GM12878 (cell line): ENCODE results near the gene KLHDC10. TPM values are rescaled to one million over a fixed set of nuclear protein-coding genes. Genes with fewer than 3 reads are reported as not detected.

ENCODE experiments used
- BMI1 ChIP-seq: fragments of 450-650 bp; IDR thresholded peaks from 2 replicates; pipeline ENCODE4 v1.6.1; 2016; ENCODE audit warnings: mild to moderate bottlenecking, moderate library complexity, borderline replicate concordance
- CHD1 ChIP-seq: IDR thresholded peaks from 2 replicates; pipeline ENCODE4 v1.6.1; 2012; ENCODE audit warnings: low read depth, low read length, improper control_type of control experiment
- ETV6 ChIP-seq, 2 experiments: fragments of 450-650 bp in 1 of 2; IDR thresholded peaks in 1 of 2; conservative IDR thresholded peaks in 1 of 2; 2 replicates each; pipeline ENCODE4 v1.6.1; 2014; ENCODE audit warnings: antibody characterized with exemption in 1 of 2, borderline replicate concordance in 1 of 2, low read depth in 1 of 2, mild to moderate bottlenecking in 1 of 2, moderate library complexity in 1 of 2
- FOXM1 ChIP-seq: IDR thresholded peaks from 2 replicates; pipeline ENCODE4 v1.6.1; 2012; ENCODE audit warnings: low read depth, mild to moderate bottlenecking, inconsistent platforms, low read length, moderate library complexity
- GATAD2B ChIP-seq: fragments of 450-650 bp; conservative IDR thresholded peaks from 2 replicates; pipeline ENCODE4 v1.6.1; 2017; ENCODE audit warnings: low read depth, mild to moderate bottlenecking, moderate library complexity
- IKZF2 ChIP-seq, 2 experiments: fragments of 450-650 bp; IDR thresholded peaks; 2 replicates each; pipeline ENCODE4 v1.6.1; 2017; ENCODE audit warnings: mild to moderate bottlenecking in 2 of 2, moderate library complexity in 2 of 2
- JUNB ChIP-seq: IDR thresholded peaks from 2 replicates; pipeline ENCODE4 v1.6.1; 2016; ENCODE audit warnings: antibody characterized with exemption, mild to moderate bottlenecking
- KAT2A ChIP-seq: conservative IDR thresholded peaks from 2 replicates; pipeline ENCODE4 v1.6.1; 2011; ENCODE audit warnings: low read depth, low read length; ENCODE audit not compliant: control insufficient read depth
- PAX5 ChIP-seq: IDR thresholded peaks from 2 replicates; pipeline ENCODE4 v1.6.1; 2011; ENCODE audit warnings: low read depth, low read length, borderline replicate concordance
- RAD51 ChIP-seq: fragments of 450-650 bp; IDR thresholded peaks from 2 replicates; pipeline ENCODE4 v1.6.1; 2016; ENCODE audit warnings: moderate library complexity, mild to moderate bottlenecking, inconsistent platforms
- RB1 ChIP-seq: fragments of 450-650 bp; formaldehyde crosslinking; IDR thresholded peaks from 2 replicates; pipeline ENCODE4 v1.6.1; 2017; ENCODE audit warnings: mild to moderate bottlenecking, borderline replicate concordance
- SMARCA5 ChIP-seq: fragments of 450-650 bp; IDR thresholded peaks from 2 replicates; pipeline ENCODE4 v1.6.1; 2017; ENCODE audit warnings: mild to moderate bottlenecking
- SP1 ChIP-seq: IDR thresholded peaks from one replicate; pipeline ENCODE4 v1.6.1; 2011; ENCODE audit warnings: low read depth, low read length
- SPI1 ChIP-seq: IDR thresholded peaks from 2 replicates; pipeline ENCODE4 v1.6.1; 2011; ENCODE audit warnings: low read depth, mild to moderate bottlenecking, low read length, moderate library complexity, borderline replicate concordance; ENCODE audit not compliant: insufficient read depth
- TARDBP ChIP-seq: IDR thresholded peaks from 2 replicates; pipeline ENCODE4 v1.6.1; 2016; ENCODE audit warnings: borderline replicate concordance
- YY1 ChIP-seq: IDR thresholded peaks from 2 replicates; pipeline ENCODE4 v1.6.1; 2011; ENCODE audit warnings: low read depth, mild to moderate bottlenecking, low read length
- ZNF207 ChIP-seq: fragments of 450-650 bp; IDR thresholded peaks from 2 replicates; pipeline ENCODE4 v1.6.1; 2014; ENCODE audit warnings: antibody characterized with exemption, mild to moderate bottlenecking, borderline replicate concordance
- polyA plus RNA-seq, 11 experiments: library from polyadenylated mRNA; depleted of rRNA in 4 of 11; unstranded in 6 of 11; stranded (reverse) in 5 of 11; fragments of >200 nt; fragmentation: Nextera tagmentation in 4 of 11; fragmentation: Illumina TruSeq in 1 of 11; extraction: Ambion mirVana in 4 of 11; extraction: Trizol in 1 of 11; gene quantifications; 1 replicate in 1 of 11; 2 replicates in 10 of 11; pipeline versions ENCODE4 v1.2.1 to v1.2.3, GENCODE V29; 2011 to 2016; ENCODE audit warnings: inconsistent platforms in 2 of 11, missing spikeins in 2 of 11, low read depth in 1 of 11
- total RNA-seq, 4 experiments: library from RNA; depleted of rRNA in 3 of 4; stranded (reverse); fragments of >200 nt in 3 of 4; fragmentation: Illumina TruSeq in 1 of 4; extraction: Trizol in 1 of 4; gene quantifications; 2 replicates each; pipeline versions ENCODE4 v1.2.1 to v1.2.3, GENCODE V29; 2013 to 2021
- TF ChIP-seq, protein P1 (sequence below): IDR thresholded peaks from 2 replicates; pipeline ENCODE4 v1.6.1; 2012; ENCODE audit warnings: low read depth, low read length, improper control_type of control experiment
- TF ChIP-seq, protein P2 (sequence below), 3 experiments: IDR thresholded peaks in 2 of 3; conservative IDR thresholded peaks in 1 of 3; 2 replicates each; pipeline ENCODE4 v1.5.1; 2011; ENCODE audit warnings: low read depth in 3 of 3, low read length in 3 of 3, mild to moderate bottlenecking in 3 of 3, control low read depth in 2 of 3, moderate library complexity in 2 of 3, inconsistent platforms in 1 of 3, mixed read lengths in 1 of 3; ENCODE audit not compliant: control insufficient read depth in 2 of 3, insufficient read depth in 1 of 3; ENCODE audit errors: extremely low read depth in 1 of 3

KLHDC10 gene
- total and polyA plus RNA-seq, 10 of the 15 experiments (the other 5 are each of a cell fraction or from before 2014, with no cell fraction given) = 2.9 to 20.6 (median 9.4) TPM

DNA sequence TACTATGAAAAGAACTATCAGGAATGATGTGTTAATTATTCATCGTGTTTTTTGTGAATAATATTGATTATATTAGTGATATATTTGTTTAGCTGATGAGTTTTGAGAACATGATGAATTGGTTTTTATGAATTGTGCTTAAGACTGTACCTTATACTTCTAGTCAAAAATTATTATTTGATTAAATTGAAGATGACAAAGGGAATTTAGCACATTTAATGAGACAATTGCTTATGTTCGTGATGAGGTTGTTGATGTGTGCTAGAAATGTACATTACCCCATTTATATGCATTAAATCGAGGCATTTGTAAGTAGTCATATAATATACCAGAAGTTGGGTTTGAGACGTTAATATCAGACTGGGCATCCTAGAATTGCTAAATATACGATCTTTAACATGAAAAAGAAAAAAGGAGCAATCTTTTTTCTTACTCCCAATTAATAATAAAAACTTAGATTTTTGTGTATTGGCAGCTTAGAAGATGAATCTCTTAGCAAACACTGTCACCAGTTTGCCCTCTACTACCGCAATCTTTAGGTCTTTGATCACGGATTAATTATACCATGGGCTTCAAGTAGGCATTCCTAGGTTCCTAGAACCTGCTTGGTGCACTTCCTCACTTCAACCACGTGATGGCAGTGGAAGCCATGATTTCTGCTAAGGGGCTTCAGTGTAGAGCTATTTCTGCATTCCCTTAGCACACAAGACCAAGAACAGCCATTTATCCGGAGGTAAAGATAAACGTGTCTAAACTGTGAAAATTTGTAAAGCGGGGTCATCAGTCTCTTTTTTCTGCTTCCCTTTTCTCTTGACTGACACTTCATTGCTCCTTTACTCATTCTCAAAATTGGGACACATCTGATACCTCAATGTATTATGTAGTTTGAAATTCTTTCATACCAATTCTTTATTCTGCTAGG, 1.6 kb downstream of the KLHDC10 start (continued):
- TF ChIP-seq ETV6 (conservative IDR thresholded peaks at IDR 0.05 in 1 of 2, IDR thresholded peaks at IDR 0.05 in 1 of 2; ENCODE audit: borderline replicate concordance in 1 of 2, low read depth in 1 of 2) (no peak), PAX5 (no peak), YY1 (peak; percentile 83), ZNF207 (peak; percentile 69; the same call in 1 of the 2 replicates), KAT2A (no peak), JUNB (peak; percentile 10; the same call in 1 of the 2 replicates), IKZF2 (IDR thresholded peaks at IDR 0.05) (no peak), GATAD2B (no peak), SP1 (no peak), RB1 (0 out of 2 replicates have a peak, but pooled peaks have one; percentile 44), SPI1 (0 out of 2 replicates have a peak, but pooled peaks have one; percentile 33), RAD51 (peak; percentile 58; the same call in 1 of the 2 replicates), TARDBP (peak; percentile 46; the same call in 1 of the 2 replicates), BMI1 (no peak), CHD1 (no peak), FOXM1 (peak; percentile 55; the same call in 1 of the 2 replicates), SMARCA5 (peak; percentile 66; the same call in 1 of the 2 replicates)
- TF ChIP-seq, protein P1, sequence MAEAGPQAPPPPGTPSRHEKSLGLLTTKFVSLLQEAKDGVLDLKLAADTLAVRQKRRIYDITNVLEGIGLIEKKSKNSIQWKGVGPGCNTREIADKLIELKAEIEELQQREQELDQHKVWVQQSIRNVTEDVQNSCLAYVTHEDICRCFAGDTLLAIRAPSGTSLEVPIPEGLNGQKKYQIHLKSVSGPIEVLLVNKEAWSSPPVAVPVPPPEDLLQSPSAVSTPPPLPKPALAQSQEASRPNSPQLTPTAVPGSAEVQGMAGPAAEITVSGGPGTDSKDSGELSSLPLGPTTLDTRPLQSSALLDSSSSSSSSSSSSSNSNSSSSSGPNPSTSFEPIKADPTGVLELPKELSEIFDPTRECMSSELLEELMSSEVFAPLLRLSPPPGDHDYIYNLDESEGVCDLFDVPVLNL = no peak
- TF ChIP-seq, protein P2, sequence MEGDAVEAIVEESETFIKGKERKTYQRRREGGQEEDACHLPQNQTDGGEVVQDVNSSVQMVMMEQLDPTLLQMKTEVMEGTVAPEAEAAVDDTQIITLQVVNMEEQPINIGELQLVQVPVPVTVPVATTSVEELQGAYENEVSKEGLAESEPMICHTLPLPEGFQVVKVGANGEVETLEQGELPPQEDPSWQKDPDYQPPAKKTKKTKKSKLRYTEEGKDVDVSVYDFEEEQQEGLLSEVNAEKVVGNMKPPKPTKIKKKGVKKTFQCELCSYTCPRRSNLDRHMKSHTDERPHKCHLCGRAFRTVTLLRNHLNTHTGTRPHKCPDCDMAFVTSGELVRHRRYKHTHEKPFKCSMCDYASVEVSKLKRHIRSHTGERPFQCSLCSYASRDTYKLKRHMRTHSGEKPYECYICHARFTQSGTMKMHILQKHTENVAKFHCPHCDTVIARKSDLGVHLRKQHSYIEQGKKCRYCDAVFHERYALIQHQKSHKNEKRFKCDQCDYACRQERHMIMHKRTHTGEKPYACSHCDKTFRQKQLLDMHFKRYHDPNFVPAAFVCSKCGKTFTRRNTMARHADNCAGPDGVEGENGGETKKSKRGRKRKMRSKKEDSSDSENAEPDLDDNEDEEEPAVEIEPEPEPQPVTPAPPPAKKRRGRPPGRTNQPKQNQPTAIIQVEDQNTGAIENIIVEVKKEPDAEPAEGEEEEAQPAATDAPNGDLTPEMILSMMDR (IDR thresholded peaks at IDR 0.05 in 2 of 3, conservative IDR thresholded peaks at IDR 0.05 in 1 of 3; ENCODE audit: control insufficient read depth in 2 of 3, extremely low read depth in 1 of 3, insufficient read depth in 1 of 3, low read depth in 3 of 3, low read length in 3 of 3) = peak; percentile 89 to 96 (median 91)
